SK-N-SH (cell line): Measurements from ENCODE around the gene TNFSF15.

Experiments used
- MEF2A ChIP-seq: IDR thresholded peaks from 2 replicates; pipeline ENCODE4 v1.4.0; 2012; ENCODE audit warnings: low read depth, borderline replicate concordance
- RFX5 ChIP-seq: IDR thresholded peaks from 2 replicates; pipeline ENCODE4 v1.6.1; 2012; ENCODE audit warnings: mild to moderate bottlenecking, improper control_type of control experiment, low read length
- SIN3A ChIP-seq: IDR thresholded peaks from 2 replicates; pipeline ENCODE4 v1.6.1; 2012; ENCODE audit warnings: low read depth, mild to moderate bottlenecking, low read length, moderate library complexity, borderline replicate concordance
- TF ChIP-seq, protein P1 (sequence below): IDR thresholded peaks from 2 replicates; pipeline ENCODE4 v1.6.1; 2012; ENCODE audit warnings: mild to moderate bottlenecking, low read depth, low read length, moderate library complexity
- TF ChIP-seq, protein P2 (sequence below): fragments of 200-600 bp; sonication (generic); IDR thresholded peaks from 2 replicates; pipeline ENCODE4 v1.6.1; 2017; ENCODE audit warnings: antibody characterized with exemption, mild to moderate bottlenecking, moderate library complexity
- TF ChIP-seq, protein P3 (sequence below): fragments of 150-350 bp; IDR thresholded peaks from 2 replicates; pipeline ENCODE4 v1.6.1; 2017; ENCODE audit warnings: antibody characterized with exemption, low read length, low read depth, borderline replicate concordance
- TF ChIP-seq, protein P4 (sequence below): IDR thresholded peaks from 2 replicates; pipeline ENCODE4; 2012

DNA sequence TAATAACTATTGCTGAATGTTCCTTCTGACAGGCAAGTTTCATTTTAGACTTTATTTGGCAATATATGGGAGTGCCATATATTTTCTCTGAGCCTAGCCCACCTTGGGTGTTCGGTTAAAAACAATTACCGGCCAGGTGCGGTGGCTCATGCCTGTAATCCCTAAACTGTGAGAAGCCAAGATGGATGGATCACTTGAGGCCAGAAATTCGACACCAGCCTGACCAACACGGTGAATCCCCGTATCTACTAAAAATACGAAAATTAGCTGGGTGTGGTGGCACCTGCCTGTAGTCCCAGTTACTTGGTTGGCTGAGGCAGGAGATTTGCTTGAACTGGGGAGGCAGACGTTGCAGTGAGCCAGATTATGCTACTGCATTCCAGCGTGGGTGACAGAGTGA, 47.9 kb downstream of the TNFSF15 start:
- TF ChIP-seq, protein P1, sequence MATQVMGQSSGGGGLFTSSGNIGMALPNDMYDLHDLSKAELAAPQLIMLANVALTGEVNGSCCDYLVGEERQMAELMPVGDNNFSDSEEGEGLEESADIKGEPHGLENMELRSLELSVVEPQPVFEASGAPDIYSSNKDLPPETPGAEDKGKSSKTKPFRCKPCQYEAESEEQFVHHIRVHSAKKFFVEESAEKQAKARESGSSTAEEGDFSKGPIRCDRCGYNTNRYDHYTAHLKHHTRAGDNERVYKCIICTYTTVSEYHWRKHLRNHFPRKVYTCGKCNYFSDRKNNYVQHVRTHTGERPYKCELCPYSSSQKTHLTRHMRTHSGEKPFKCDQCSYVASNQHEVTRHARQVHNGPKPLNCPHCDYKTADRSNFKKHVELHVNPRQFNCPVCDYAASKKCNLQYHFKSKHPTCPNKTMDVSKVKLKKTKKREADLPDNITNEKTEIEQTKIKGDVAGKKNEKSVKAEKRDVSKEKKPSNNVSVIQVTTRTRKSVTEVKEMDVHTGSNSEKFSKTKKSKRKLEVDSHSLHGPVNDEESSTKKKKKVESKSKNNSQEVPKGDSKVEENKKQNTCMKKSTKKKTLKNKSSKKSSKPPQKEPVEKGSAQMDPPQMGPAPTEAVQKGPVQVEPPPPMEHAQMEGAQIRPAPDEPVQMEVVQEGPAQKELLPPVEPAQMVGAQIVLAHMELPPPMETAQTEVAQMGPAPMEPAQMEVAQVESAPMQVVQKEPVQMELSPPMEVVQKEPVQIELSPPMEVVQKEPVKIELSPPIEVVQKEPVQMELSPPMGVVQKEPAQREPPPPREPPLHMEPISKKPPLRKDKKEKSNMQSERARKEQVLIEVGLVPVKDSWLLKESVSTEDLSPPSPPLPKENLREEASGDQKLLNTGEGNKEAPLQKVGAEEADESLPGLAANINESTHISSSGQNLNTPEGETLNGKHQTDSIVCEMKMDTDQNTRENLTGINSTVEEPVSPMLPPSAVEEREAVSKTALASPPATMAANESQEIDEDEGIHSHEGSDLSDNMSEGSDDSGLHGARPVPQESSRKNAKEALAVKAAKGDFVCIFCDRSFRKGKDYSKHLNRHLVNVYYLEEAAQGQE: no peak
- TF ChIP-seq, protein P2, sequence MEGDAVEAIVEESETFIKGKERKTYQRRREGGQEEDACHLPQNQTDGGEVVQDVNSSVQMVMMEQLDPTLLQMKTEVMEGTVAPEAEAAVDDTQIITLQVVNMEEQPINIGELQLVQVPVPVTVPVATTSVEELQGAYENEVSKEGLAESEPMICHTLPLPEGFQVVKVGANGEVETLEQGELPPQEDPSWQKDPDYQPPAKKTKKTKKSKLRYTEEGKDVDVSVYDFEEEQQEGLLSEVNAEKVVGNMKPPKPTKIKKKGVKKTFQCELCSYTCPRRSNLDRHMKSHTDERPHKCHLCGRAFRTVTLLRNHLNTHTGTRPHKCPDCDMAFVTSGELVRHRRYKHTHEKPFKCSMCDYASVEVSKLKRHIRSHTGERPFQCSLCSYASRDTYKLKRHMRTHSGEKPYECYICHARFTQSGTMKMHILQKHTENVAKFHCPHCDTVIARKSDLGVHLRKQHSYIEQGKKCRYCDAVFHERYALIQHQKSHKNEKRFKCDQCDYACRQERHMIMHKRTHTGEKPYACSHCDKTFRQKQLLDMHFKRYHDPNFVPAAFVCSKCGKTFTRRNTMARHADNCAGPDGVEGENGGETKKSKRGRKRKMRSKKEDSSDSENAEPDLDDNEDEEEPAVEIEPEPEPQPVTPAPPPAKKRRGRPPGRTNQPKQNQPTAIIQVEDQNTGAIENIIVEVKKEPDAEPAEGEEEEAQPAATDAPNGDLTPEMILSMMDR: no peak
- TF ChIP-seq RFX5 (no peak), SIN3A (no peak), MEF2A (no peak)
- TF ChIP-seq, protein P3, sequence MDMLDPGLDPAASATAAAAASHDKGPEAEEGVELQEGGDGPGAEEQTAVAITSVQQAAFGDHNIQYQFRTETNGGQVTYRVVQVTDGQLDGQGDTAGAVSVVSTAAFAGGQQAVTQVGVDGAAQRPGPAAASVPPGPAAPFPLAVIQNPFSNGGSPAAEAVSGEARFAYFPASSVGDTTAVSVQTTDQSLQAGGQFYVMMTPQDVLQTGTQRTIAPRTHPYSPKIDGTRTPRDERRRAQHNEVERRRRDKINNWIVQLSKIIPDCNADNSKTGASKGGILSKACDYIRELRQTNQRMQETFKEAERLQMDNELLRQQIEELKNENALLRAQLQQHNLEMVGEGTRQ: no peak
- TF ChIP-seq, protein P4, sequence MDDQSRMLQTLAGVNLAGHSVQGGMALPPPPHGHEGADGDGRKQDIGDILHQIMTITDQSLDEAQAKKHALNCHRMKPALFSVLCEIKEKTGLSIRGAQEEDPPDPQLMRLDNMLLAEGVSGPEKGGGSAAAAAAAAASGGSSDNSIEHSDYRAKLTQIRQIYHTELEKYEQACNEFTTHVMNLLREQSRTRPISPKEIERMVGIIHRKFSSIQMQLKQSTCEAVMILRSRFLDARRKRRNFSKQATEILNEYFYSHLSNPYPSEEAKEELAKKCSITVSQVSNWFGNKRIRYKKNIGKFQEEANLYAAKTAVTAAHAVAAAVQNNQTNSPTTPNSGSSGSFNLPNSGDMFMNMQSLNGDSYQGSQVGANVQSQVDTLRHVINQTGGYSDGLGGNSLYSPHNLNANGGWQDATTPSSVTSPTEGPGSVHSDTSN: no peak
